ENCODE measurements around the gene CRISP1. TPM values are rescaled to one million over a fixed set of nuclear protein-coding genes. Genes with fewer than 3 reads are reported as not detected.

Gene CRISP1
- total and polyA plus RNA-seq, 9 of the 15 experiments (the other 6 are each of a cell fraction or from before 2014, with no cell fraction given): not detected

DNA sequence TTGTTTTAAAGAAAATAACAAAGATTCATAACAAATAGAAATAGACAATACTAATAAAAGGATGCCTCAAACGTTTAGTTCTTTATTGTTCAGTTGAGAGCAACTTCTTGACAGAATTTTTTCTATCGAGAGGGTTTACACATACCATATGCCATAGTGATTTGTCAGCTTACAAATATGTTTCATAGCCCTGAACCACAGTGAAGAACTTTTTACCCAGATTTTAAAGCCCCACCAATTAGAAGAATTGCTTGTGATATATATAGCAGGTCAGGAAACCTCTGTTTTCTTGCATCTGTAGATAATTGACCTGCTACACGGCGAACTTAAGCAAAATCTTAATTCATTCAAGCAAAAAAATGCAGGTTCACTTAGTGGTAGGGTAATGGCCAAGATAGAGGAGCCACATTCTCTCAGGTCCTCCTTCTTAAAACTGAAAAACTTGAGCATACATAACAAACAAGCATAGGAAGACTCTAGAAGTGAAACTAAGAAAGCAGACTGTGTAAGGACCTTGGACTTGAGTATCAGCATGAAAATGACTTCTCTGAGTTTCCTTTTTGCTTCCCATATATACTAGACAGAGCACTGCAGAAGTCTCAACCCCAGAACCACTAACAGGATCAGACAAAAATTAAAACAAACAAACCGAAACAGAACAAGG lies 39.5 kb downstream of the CRISP1 start (continued):
- TF ChIP-seq, protein P1, sequence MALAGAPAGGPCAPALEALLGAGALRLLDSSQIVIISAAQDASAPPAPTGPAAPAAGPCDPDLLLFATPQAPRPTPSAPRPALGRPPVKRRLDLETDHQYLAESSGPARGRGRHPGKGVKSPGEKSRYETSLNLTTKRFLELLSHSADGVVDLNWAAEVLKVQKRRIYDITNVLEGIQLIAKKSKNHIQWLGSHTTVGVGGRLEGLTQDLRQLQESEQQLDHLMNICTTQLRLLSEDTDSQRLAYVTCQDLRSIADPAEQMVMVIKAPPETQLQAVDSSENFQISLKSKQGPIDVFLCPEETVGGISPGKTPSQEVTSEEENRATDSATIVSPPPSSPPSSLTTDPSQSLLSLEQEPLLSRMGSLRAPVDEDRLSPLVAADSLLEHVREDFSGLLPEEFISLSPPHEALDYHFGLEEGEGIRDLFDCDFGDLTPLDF (CRISPR knock-in tag; IDR thresholded peaks at IDR 0.05): no peak
- TF ChIP-seq NFIX (CRISPR knock-in tag; IDR thresholded peaks at IDR 0.05; ENCODE audit: low read depth) (no peak), U2AF1 (optimal IDR thresholded peaks at IDR 0.05; ENCODE audit: low read depth, low read length) (no peak), SMARCA5 (IDR thresholded peaks at IDR 0.05) (peak; percentile 79; the same call in 1 of the 2 replicates), ZNF766 (CRISPR knock-in tag; conservative IDR thresholded peaks at IDR 0.05) (no peak), ETV6 (IDR thresholded peaks at IDR 0.05; ENCODE audit: borderline replicate concordance in 1 of 2, low read depth in 2 of 2, low read length in 1 of 2) (no peak), ETV6 (CRISPR knock-in tag; IDR thresholded peaks at IDR 0.05; ENCODE audit: borderline replicate concordance) (no peak), ZFPM2 (CRISPR knock-in tag; IDR thresholded peaks at IDR 0.05) (no peak), ZNF77 (CRISPR knock-in tag; IDR thresholded peaks at IDR 0.05) (no peak), MYNN (IDR thresholded peaks at IDR 0.05) (no peak), MYNN (CRISPR knock-in tag; IDR thresholded peaks at IDR 0.05) (no peak), ZNF668 (CRISPR knock-in tag; IDR thresholded peaks at IDR 0.05) (no peak), ETV1 (tag; conservative IDR thresholded peaks at IDR 0.05; ENCODE audit: low read depth) (no peak), NFE2 (IDR thresholded peaks at IDR 0.05; ENCODE audit: low read depth) (no peak), RBM25 (IDR thresholded peaks at IDR 0.05; ENCODE audit: low read depth, low read length, severe bottlenecking) (no peak), MTA1 (IDR thresholded peaks at IDR 0.05; ENCODE audit: borderline replicate concordance) (peak; percentile 17; the same call in 1 of the 2 replicates), ZNF316 (IDR thresholded peaks at IDR 0.05) (no peak)
- TF ChIP-seq, protein P2, sequence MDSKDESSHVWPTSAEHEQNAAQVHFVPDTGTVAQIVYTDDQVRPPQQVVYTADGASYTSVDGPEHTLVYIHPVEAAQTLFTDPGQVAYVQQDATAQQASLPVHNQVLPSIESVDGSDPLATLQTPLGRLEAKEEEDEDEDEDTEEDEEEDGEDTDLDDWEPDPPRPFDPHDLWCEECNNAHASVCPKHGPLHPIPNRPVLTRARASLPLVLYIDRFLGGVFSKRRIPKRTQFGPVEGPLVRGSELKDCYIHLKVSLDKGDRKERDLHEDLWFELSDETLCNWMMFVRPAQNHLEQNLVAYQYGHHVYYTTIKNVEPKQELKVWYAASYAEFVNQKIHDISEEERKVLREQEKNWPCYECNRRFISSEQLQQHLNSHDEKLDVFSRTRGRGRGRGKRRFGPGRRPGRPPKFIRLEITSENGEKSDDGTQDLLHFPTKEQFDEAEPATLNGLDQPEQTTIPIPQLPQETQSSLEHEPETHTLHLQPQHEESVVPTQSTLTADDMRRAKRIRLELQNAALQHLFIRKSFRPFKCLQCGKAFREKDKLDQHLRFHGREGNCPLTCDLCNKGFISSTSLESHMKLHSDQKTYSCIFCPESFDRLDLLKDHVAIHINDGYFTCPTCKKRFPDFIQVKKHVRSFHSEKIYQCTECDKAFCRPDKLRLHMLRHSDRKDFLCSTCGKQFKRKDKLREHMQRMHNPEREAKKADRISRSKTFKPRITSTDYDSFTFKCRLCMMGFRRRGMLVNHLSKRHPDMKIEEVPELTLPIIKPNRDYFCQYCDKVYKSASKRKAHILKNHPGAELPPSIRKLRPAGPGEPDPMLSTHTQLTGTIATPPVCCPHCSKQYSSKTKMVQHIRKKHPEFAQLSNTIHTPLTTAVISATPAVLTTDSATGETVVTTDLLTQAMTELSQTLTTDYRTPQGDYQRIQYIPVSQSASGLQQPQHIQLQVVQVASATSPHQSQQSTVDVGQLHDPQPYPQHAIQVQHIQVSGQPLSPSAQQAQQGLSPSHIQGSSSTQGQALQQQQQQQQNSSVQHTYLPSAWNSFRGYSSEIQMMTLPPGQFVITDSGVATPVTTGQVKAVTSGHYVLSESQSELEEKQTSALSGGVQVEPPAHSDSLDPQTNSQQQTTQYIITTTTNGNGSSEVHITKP (IDR thresholded peaks at IDR 0.05; ENCODE audit: partially characterized antibody): no peak
- TF ChIP-seq, protein P3, sequence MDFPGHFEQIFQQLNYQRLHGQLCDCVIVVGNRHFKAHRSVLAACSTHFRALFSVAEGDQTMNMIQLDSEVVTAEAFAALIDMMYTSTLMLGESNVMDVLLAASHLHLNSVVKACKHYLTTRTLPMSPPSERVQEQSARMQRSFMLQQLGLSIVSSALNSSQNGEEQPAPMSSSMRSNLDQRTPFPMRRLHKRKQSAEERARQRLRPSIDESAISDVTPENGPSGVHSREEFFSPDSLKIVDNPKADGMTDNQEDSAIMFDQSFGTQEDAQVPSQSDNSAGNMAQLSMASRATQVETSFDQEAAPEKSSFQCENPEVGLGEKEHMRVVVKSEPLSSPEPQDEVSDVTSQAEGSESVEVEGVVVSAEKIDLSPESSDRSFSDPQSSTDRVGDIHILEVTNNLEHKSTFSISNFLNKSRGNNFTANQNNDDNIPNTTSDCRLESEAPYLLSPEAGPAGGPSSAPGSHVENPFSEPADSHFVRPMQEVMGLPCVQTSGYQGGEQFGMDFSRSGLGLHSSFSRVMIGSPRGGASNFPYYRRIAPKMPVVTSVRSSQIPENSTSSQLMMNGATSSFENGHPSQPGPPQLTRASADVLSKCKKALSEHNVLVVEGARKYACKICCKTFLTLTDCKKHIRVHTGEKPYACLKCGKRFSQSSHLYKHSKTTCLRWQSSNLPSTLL (IDR thresholded peaks at IDR 0.05): no peak
- TF ChIP-seq, protein P4, sequence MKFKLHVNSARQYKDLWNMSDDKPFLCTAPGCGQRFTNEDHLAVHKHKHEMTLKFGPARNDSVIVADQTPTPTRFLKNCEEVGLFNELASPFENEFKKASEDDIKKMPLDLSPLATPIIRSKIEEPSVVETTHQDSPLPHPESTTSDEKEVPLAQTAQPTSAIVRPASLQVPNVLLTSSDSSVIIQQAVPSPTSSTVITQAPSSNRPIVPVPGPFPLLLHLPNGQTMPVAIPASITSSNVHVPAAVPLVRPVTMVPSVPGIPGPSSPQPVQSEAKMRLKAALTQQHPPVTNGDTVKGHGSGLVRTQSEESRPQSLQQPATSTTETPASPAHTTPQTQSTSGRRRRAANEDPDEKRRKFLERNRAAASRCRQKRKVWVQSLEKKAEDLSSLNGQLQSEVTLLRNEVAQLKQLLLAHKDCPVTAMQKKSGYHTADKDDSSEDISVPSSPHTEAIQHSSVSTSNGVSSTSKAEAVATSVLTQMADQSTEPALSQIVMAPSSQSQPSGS (CRISPR knock-in tag; IDR thresholded peaks at IDR 0.05): no peak

Data from K562 (cell line).